A549 (cell line): ENCODE results near the gene PPP1R37. TPM values are rescaled to one million over a fixed set of nuclear protein-coding genes. Genes with fewer than 3 reads are reported as not detected.

Source experiments
- ATAC-seq, 2 experiments: fragments of 200-7000 bp in 1 of 2; fragments of >200 bp in 1 of 2; cut with Nextera tagmentation in 1 of 2; cut with Tn5 transposase in 1 of 2; 3 replicates each; pipeline versions ENCODE4 v1.8.0 to v1.9.1; 2018 to 2020; ENCODE audit warnings: mild to moderate bottlenecking in 1 of 2, moderate library complexity in 1 of 2
- CTCF ChIA-PET: fragments of 300-600 bp; sonication (Branson Sonifier 250); formaldehyde crosslinking; extraction: SDS; loops from one replicate; lab custom pipeline; 2021; ENCODE audit warnings: antibody characterized with exemption, inconsistent platforms; lab: Yijun Ruan, JAX
- POLR2A ChIA-PET: fragments of 350-600 bp; formaldehyde crosslinking; extraction: SDS; loops from one replicate; lab custom pipeline; 2021; ENCODE audit warnings: antibody characterized with exemption, inconsistent platforms; lab: Yijun Ruan, JAX
- DNase-seq, 2 experiments: peaks; one replicate each; pipeline versions ENCODE4 v3.0.0 to v3.0.0-alpha.2; 2011 to 2016; ENCODE audit warnings: low read depth in 1 of 2, low spot score in 1 of 2
- FAIRE-seq: peaks from 2 replicates; lab custom pipeline; 2011; peaks lifted over from hg19 to GRCh38; lab: Jason Lieb, UNC
- H3K27ac ChIP-seq, 2 experiments: fragments of >200 bp; sonication (Bioruptor Twin); formaldehyde crosslinking; 3 replicates each; pipeline ENCODE4 v1.5.1; 2016 to 2017
- H3K4me1 ChIP-seq: fragments of >200 bp; sonication (Bioruptor Twin); formaldehyde crosslinking; 3 replicates; pipeline ENCODE4 v1.6.1; 2016
- H3K4me2 ChIP-seq: fragments of >200 bp; sonication (Bioruptor Twin); formaldehyde crosslinking; 3 replicates; pipeline ENCODE4 v1.6.1; 2016
- H3K4me3 ChIP-seq: fragments of >200 bp; sonication (Bioruptor Twin); formaldehyde crosslinking; 3 replicates; pipeline ENCODE4 v1.5.1; 2016
- H3K9me3 ChIP-seq: fragments of >200 bp; sonication (Bioruptor Twin); formaldehyde crosslinking; 3 replicates; pipeline ENCODE4 v1.6.1; 2016
- BHLHE40 ChIP-seq: IDR thresholded peaks from 2 replicates; pipeline ENCODE4 v1.6.1; 2012; ENCODE audit warnings: low read depth, low read length, inconsistent platforms
- CEBPB ChIP-seq, 2 experiments: fragments of >200 bp in 1 of 2; sonication (Bioruptor Twin) in 1 of 2; formaldehyde crosslinking in 1 of 2; IDR thresholded peaks; 2 replicates each; pipeline ENCODE4 v1.6.1; 2012 to 2016
- CHD4 ChIP-seq: fragments of 200-600 bp; sonication (generic); IDR thresholded peaks from 2 replicates; pipeline ENCODE4 v1.6.1; 2016; ENCODE audit warnings: antibody characterized with exemption, mild to moderate bottlenecking, borderline replicate concordance
- FOXS1 ChIP-seq: fragments of 250-450 bp; sonication (Bioruptor Pico); IDR thresholded peaks from 2 replicates; pipeline ENCODE4 v1.5.0; 2020; ENCODE audit warnings: mild to moderate bottlenecking, moderate library complexity
- HDAC2 ChIP-seq: fragments of 200-600 bp; sonication (generic); IDR thresholded peaks from 2 replicates; pipeline ENCODE4 v1.6.1; 2016
- HES2 ChIP-seq: fragments of >200 bp; sonication (Bioruptor Twin); formaldehyde crosslinking; IDR thresholded peaks from 2 replicates; pipeline ENCODE4 v1.6.1; 2016
- HOXA7 ChIP-seq: fragments of 250-450 bp; sonication (Bioruptor Pico); IDR thresholded peaks from 2 replicates; pipeline ENCODE4 v1.5.0; 2020; ENCODE audit warnings: mild to moderate bottlenecking, moderate library complexity
- MAFK ChIP-seq: fragments of 450-650 bp; IDR thresholded peaks from 2 replicates; pipeline ENCODE4 v1.6.1; 2014; ENCODE audit not compliant: partially characterized antibody
- NFE2L2 ChIP-seq: fragments of 150-350 bp; conservative IDR thresholded peaks from 2 replicates; pipeline ENCODE4 v1.6.1; 2014; ENCODE audit warnings: low read length
- NPAS2 ChIP-seq: fragments of 250-450 bp; sonication (Bioruptor Pico); IDR thresholded peaks from 2 replicates; pipeline ENCODE4 v1.8.0; 2022; ENCODE audit warnings: mild to moderate bottlenecking, moderate library complexity, borderline replicate concordance
- NR3C1 ChIP-seq: fragments of >200 bp; sonication (Bioruptor Twin); formaldehyde crosslinking; IDR thresholded peaks from 3 replicates; pipeline ENCODE4 v1.6.1; 2017
- PBX3 ChIP-seq: IDR thresholded peaks from 2 replicates; pipeline ENCODE4 v1.6.1; 2012
- PHF8 ChIP-seq: fragments of 200-600 bp; sonication (generic); IDR thresholded peaks from 2 replicates; pipeline ENCODE4 v1.6.1; 2016; ENCODE audit warnings: low read depth, mild to moderate bottlenecking, antibody characterized with exemption, moderate library complexity, borderline replicate concordance
- POLR2A ChIP-seq: IDR thresholded peaks from 2 replicates; pipeline ENCODE4 v1.6.1; 2012; ENCODE audit warnings: mild to moderate bottlenecking, low read length
- RARB ChIP-seq: fragments of 250-450 bp; sonication (Bioruptor Pico); IDR thresholded peaks from 2 replicates; pipeline ENCODE4 v1.8.0; 2021; ENCODE audit warnings: mild to moderate bottlenecking, moderate library complexity
- REST ChIP-seq: fragments of 200-600 bp; sonication (generic); IDR thresholded peaks from 2 replicates; pipeline ENCODE4 v1.6.1; 2016; ENCODE audit warnings: antibody characterized with exemption, mild to moderate bottlenecking, moderate library complexity
- RFX5 ChIP-seq: fragments of 450-650 bp; IDR thresholded peaks from 2 replicates; pipeline ENCODE4 v1.7.1; 2014; ENCODE audit warnings: antibody characterized with exemption, mild to moderate bottlenecking, moderate library complexity
- SREBF2 ChIP-seq: fragments of 450-650 bp; IDR thresholded peaks from 2 replicates; pipeline ENCODE4 v1.6.1; 2014; ENCODE audit warnings: mild to moderate bottlenecking, moderate library complexity
- TP53 ChIP-seq: fragments of 250-450 bp; sonication (Bioruptor Pico); IDR thresholded peaks from 2 replicates; pipeline ENCODE4 v1.5.0; 2021; ENCODE audit warnings: mild to moderate bottlenecking, moderate library complexity
- ZC3H11A ChIP-seq: fragments of 450-650 bp; IDR thresholded peaks from 2 replicates; pipeline ENCODE4 v1.6.1; 2014; ENCODE audit warnings: antibody characterized with exemption, mild to moderate bottlenecking
- ZSCAN20 ChIP-seq: fragments of 250-450 bp; sonication (Bioruptor Pico); IDR thresholded peaks from 2 replicates; pipeline ENCODE4 v1.8.0; 2022; ENCODE audit warnings: mild to moderate bottlenecking, moderate library complexity
- WGBS: methylation state at CpG from one replicate; pipeline ENCODE4 v1.1.6; 2017; ENCODE audit errors: missing lambda C conversion rate; 5-methylcytosine and 5-hydroxymethylcytosine counted together
- polyA plus RNA-seq, 4 experiments: library from polyadenylated mRNA; depleted of rRNA in 3 of 4; stranded (reverse); fragments of >200 nt; fragmentation: RNase III in 1 of 4; extraction: RNeasy Plus Mini Kit Qiagen cat#74134 plus additional on column Dnase treatment in 1 of 4; gene quantifications; 2 replicates in 3 of 4; 3 replicates in 1 of 4; pipeline ENCODE4 v1.2.3, GENCODE V29; 2011 to 2017
- TF ChIP-seq, protein P1 (sequence below): fragments of 250-450 bp; sonication (Bioruptor Pico); IDR thresholded peaks from 2 replicates; pipeline ENCODE4 v1.5.0; 2020; ENCODE audit warnings: low read depth, mild to moderate bottlenecking, moderate library complexity

The PPP1R37 gene
- polyA plus RNA-seq, 2 of the 4 experiments (the other 2 are of a cell fraction), result 9.1 to 21.8 TPM

DNA sequence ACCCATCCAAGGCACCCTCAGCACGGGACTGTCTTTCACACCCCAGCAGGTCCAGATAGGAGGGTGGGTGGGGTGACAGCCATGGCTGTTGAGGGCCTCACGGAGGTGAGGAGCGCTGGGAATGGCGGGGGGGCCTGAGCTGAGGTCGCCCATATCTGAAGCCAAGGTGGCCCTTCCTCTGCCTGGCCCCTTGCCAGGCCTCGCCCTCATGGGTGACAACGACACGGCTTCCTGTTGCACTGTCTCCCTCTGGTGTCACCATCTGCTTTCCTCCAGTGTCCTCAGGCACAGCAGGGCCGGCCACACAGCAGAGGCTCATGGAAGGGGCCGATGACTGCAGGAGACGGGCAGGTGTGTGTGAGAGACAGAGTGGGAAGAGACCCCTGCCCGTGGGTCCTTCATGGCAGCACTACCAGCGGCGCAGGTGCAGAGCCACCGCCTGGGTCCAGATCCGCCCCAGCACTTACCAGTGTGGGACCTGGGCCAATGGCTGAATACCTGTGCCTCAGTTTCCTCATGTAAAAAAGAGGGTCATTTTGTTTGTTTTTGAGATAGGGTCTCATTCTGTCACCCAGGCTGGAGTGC lies 75.9 kb downstream of the PPP1R37 start:
- H3K27ac ChIP-seq, result no peak overlapping the region
- no peaks in the 10 kb centered on the region for H3K9me3 ChIP-seq
- H3K4me2 ChIP-seq, result no peak overlapping the region
- DNase-seq (no peak), ATAC-seq (no peak)
- POLR2A ChIA-PET, result no interaction called here
- CTCF ChIA-PET, result interaction anchor here (0.5 to 3.1 kb wide), 6 partner anchors 9 to 134 kb away, joined by 3 to 18 read pairs (median 3); partner anchors contain the start of genes BLOC1S3 and TRAPPC6A
- 81% methylated on average over 16 of the region's 16 CpGs for WGBS
- H3K4me1 ChIP-seq, result 0 out of 3 replicates have a peak, but pooled peaks cover 4% of the 10 kb centered on the region
- no peak overlapping the region for H3K4me3 ChIP-seq
- no peak for TF ChIP-seq NR3C1
- TF ChIP-seq RARB (CRISPR knock-in tag), result no peak
- TF ChIP-seq SREBF2, result no peak
- TF ChIP-seq ZSCAN20 (CRISPR knock-in tag), result no peak
- no peak for TF ChIP-seq CHD4
- TF ChIP-seq MAFK, result no peak
- TF ChIP-seq ZC3H11A, result no peak
- TF ChIP-seq POLR2A, result no peak
- TF ChIP-seq HOXA7 (CRISPR knock-in tag), result no peak
- TF ChIP-seq HES2, result no peak
- no peak for TF ChIP-seq REST
- no peak for TF ChIP-seq PHF8
- no peak for TF ChIP-seq PBX3
- TF ChIP-seq TP53 (CRISPR knock-in tag), result no peak
- TF ChIP-seq NFE2L2, result no peak
- TF ChIP-seq RFX5, result no peak
- no peak for TF ChIP-seq HDAC2
- TF ChIP-seq BHLHE40, result no peak
- TF ChIP-seq NPAS2 (CRISPR knock-in tag), result no peak
- TF ChIP-seq CEBPB (IDR thresholded peaks at IDR 0.05), result no peak
- TF ChIP-seq, all 56 proteins: peak for 0
- no peak for FAIRE-seq

DNA sequence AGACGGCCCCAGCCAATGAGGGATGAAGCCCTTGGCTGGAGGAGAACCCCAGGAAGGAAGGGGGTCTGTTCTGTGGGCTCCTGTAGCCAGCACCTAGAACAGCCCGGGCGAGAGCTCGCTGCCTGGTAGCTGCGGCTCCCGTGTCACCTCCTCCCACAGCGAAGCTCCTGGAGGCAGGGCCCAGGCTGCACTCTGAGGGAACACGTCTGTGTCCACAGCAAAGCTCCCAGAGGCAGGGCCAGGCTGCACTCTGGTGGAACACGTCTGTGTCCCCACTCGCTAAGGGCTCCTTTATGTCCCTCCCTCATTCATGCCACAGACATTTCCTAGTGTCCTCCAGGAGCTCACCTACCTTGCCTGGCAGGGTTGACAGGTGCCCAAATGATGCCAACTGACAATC lies 76.6 kb downstream of the PPP1R37 start:
- TF ChIP-seq TP53 (CRISPR knock-in tag) (no peak), FOXS1 (no peak)
- TF ChIP-seq, protein P1, sequence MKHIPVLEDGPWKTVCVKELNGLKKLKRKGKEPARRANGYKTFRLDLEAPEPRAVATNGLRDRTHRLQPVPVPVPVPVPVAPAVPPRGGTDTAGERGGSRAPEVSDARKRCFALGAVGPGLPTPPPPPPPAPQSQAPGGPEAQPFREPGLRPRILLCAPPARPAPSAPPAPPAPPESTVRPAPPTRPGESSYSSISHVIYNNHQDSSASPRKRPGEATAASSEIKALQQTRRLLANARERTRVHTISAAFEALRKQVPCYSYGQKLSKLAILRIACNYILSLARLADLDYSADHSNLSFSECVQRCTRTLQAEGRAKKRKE (CRISPR knock-in tag), result no peak
- TF ChIP-seq, all 56 proteins: peak for 0
- DNase-seq (no peak), ATAC-seq (no peak), FAIRE-seq (no peak)
- no peaks in the 10 kb centered on the region for H3K4me1 ChIP-seq
- H3K9me3 ChIP-seq, result no peaks in the 10 kb centered on the region
- CTCF ChIA-PET, result interaction anchor here (0.6 to 2.8 kb wide), 6 partner anchors 9 to 265 kb away, joined by 3 to 9 read pairs (median 4); partner anchors contain the start of gene BLOC1S3
- H3K27ac ChIP-seq, result no peak overlapping the region
- POLR2A ChIA-PET, result no interaction called here
- no peak overlapping the region for H3K4me3 ChIP-seq
- 85% methylated on average over 10 of the region's 10 CpGs for WGBS
- no peak overlapping the region for H3K4me2 ChIP-seq
